ENCODE measurements around the gene KIAA1217. TPM values are rescaled to one million over a fixed set of nuclear protein-coding genes. Genes with fewer than 3 reads are reported as not detected.
"Not testable (repeated sequence)": the region's sequence is repeated elsewhere in the genome, so short reads cannot be mapped to it uniquely, and the experiment has no call there.

KIAA1217 gene
- polyA plus RNA-seq, 1 donor: 41.8 TPM

- peak; percentile 80 for DNase-seq
Observed at GRCh38 chr10:24415455-24416125, 206.7 kb downstream of the KIAA1217 start.

- DNase-seq: no peak
Observed at GRCh38 chr10:24416248-24416647, 207.3 kb downstream of the KIAA1217 start.

- DNase-seq: no peak
Observed at GRCh38 chr10:24417053-24417452, 208.1 kb downstream of the KIAA1217 start.

- DNase-seq: no peak
Observed at GRCh38 chr10:24418532-24418931, 209.6 kb downstream of the KIAA1217 start.

GRCh38 chr10:24419066-24419465 is 210.1 kb downstream of the KIAA1217 start:
- no peak for DNase-seq

GRCh38 chr10:24425151-24425550 is 216.2 kb downstream of the KIAA1217 start:
- DNase-seq: no peak

- peak; percentile 19 for DNase-seq
Observed at GRCh38 chr10:24427678-24428409, 218.9 kb downstream of the KIAA1217 start.

- DNase-seq: no peak
Observed at GRCh38 chr10:24428410-24428782, 219.5 kb downstream of the KIAA1217 start.

GRCh38 chr10:24430591-24430990 is 221.7 kb downstream of the KIAA1217 start:
- no peak for DNase-seq

- DNase-seq: no peak
Observed at GRCh38 chr10:24432478-24433416, 223.8 kb downstream of the KIAA1217 start.

- DNase-seq: no peak
Observed at GRCh38 chr10:24433705-24434104, 224.8 kb downstream of the KIAA1217 start.

GRCh38 chr10:24434961-24435360 is 226.0 kb downstream of the KIAA1217 start:
- DNase-seq: no peak

- DNase-seq: no peak
Observed at GRCh38 chr10:24435374-24435773, 226.4 kb downstream of the KIAA1217 start.

GRCh38 chr10:24437302-24437701 is 228.4 kb downstream of the KIAA1217 start:
- DNase-seq: no peak

GRCh38 chr10:24438800-24439199 is 229.9 kb downstream of the KIAA1217 start:
- no peak for DNase-seq

- DNase-seq: no peak
Observed at GRCh38 chr10:24439935-24440334, 231.0 kb downstream of the KIAA1217 start.

- DNase-seq: no peak
Observed at GRCh38 chr10:24440817-24441797, 232.2 kb downstream of the KIAA1217 start.

- DNase-seq: no peak
Observed at GRCh38 chr10:24442234-24442633, 233.3 kb downstream of the KIAA1217 start.

- DNase-seq: not testable (repeated sequence)
Observed at GRCh38 chr10:24442641-24443174, 233.8 kb downstream of the KIAA1217 start.

GRCh38 chr10:24444337-24444736 is 235.4 kb downstream of the KIAA1217 start:
- no peak for DNase-seq

- not testable (repeated sequence) for DNase-seq
Observed at GRCh38 chr10:24445958-24446357, 237.0 kb downstream of the KIAA1217 start.

All from hindlimb muscle (tissue), 1 donor.